ENCODE data around the gene SH3GL3.

The SH3GL3 gene

DNA sequence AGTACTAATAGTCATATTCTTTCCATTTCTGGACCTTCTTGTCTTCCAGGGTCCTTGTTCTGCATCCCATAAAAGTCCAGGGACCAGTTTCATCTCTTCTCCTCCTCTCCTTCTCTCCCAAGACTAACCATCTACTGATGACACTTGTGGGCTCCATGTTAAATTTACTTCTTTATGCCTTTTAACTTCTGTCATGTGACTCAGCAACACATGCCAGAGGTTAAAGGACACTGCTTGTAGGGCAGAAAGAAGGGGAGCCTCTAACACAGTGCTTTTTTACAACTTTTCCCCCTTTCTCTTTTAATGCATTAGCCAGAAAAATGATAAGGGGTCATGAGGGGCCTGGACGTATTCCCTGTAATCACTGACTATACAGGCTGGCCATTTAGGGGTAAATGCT, 10.0 kb downstream of the SH3GL3 start (continued):
- TF ChIP-seq REST (tag by site-specific recombination; IDR thresholded peaks at IDR 0.05), result no peak

DNA sequence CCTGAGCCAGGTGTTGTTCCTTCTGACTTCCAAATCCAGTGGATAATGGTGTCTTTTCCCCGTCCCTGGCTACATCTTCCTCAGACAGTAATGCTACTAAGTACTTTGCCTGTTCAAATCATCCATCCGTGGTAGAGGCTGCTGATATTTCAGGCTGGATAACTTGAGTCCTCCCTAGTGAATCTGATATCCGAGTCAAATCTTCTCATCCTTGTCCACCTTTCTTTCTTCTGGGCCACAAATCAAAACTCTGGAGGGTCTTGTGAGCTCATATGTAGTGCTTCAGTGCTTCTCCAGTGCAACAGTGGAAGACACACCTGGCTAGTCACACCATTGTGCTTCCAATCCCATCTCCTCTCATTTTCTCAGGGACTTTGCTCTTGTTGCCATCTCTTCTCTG, 11.2 kb downstream of the SH3GL3 start:
- Histone ChIP-seq H3K27ac (ENCODE audit: extremely low read depth, low read depth, low read length) (no peak overlapping the region), H3K4me3 (ENCODE audit: low read depth, low read length) (no peak overlapping the region), H3K36me3 (ENCODE audit: control insufficient read depth in 2 of 2, insufficient read depth in 1 of 2, low read length in 2 of 2) (no peaks in the 10 kb centered on the region), H3K4me1 (ENCODE audit: control insufficient read depth, insufficient read depth, low read length) (peaks cover 7% of the 10 kb centered on the region), H3K9me3 (ENCODE audit: control insufficient read depth, insufficient read depth, low read depth, low read length) (no peaks in the 10 kb centered on the region)
- TF ChIP-seq ZNF121 (tag by site-specific recombination; IDR thresholded peaks at IDR 0.05) (no peak), ZNF138 (tag by site-specific recombination; IDR thresholded peaks at IDR 0.05; ENCODE audit: borderline replicate concordance) (no peak)
- ChIA-PET CTCF (interaction anchor here (1.2 to 1.8 kb wide), 2 partner anchors 12 to 20 kb away, joined by 5 to 12 read pairs; partner anchors contain the start of gene SH3GL3), POLR2A (no interaction called here)

DNA sequence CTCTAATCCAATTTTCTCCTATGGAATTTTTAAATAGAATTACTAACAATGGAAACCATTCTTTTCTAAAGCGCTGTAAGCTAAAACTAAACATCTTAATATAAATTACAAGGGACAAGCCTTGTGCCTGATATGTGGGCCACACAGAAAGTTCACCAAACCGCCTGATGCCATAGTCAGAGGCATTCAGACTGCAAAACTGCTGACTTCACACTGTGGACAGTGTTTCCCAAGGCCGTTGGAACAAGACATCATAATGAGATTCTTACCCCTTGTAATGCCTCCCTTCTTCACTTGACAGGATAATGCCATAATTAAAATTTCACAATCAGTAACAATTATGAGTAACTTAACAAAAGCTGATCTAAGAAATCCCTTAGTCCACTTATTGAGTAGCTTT, 14.9 kb downstream of the SH3GL3 start:
- Histone ChIP-seq H3K9me3 (ENCODE audit: control insufficient read depth, insufficient read depth, low read depth, low read length) (no peaks in the 10 kb centered on the region; the same call in 1 of the 2 replicates), H3K4me1 (ENCODE audit: control insufficient read depth, insufficient read depth, low read length) (peaks cover 5% of the 10 kb centered on the region), H3K36me3 (ENCODE audit: control insufficient read depth in 2 of 2, insufficient read depth in 1 of 2, low read length in 2 of 2) (no peaks in the 10 kb centered on the region), H3K27ac (ENCODE audit: extremely low read depth, low read depth, low read length) (no peak overlapping the region), H3K4me3 (ENCODE audit: low read depth, low read length) (no peak overlapping the region)
- ChIA-PET POLR2A (no interaction called here), CTCF (interaction anchor here (1.3 kb wide), 1 partner anchor 26 kb away, joined by 3 read pairs; no protein-coding TSS in a partner anchor)
- no peak for TF ChIP-seq KLF10 (tag by site-specific recombination; IDR thresholded peaks at IDR 0.05)
- TF ChIP-seq ZSCAN5A (tag by site-specific recombination; IDR thresholded peaks at IDR 0.05), result no peak
- TF ChIP-seq ZFP3 (tag by site-specific recombination; IDR thresholded peaks at IDR 0.05; ENCODE audit: low read depth), result no peak
- no peak for TF ChIP-seq ZNF404 (tag by site-specific recombination; IDR thresholded peaks at IDR 0.05)
- no peak for TF ChIP-seq KLF8 (tag by site-specific recombination; IDR thresholded peaks at IDR 0.05)
- TF ChIP-seq, protein P1, sequence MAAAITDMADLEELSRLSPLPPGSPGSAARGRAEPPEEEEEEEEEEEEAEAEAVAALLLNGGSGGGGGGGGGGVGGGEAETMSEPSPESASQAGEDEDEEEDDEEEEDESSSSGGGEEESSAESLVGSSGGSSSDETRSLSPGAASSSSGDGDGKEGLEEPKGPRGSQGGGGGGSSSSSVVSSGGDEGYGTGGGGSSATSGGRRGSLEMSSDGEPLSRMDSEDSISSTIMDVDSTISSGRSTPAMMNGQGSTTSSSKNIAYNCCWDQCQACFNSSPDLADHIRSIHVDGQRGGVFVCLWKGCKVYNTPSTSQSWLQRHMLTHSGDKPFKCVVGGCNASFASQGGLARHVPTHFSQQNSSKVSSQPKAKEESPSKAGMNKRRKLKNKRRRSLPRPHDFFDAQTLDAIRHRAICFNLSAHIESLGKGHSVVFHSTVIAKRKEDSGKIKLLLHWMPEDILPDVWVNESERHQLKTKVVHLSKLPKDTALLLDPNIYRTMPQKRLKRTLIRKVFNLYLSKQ (tag by site-specific recombination; IDR thresholded peaks at IDR 0.05; ENCODE audit: borderline replicate concordance), result no peak
- no peak for TF ChIP-seq ZNF133 (tag by site-specific recombination; IDR thresholded peaks at IDR 0.05)
- TF ChIP-seq ZNF585B (tag by site-specific recombination; IDR thresholded peaks at IDR 0.05), result no peak
- no peak for TF ChIP-seq KLF7 (tag by site-specific recombination; IDR thresholded peaks at IDR 0.05; ENCODE audit: borderline replicate concordance)
- no peak for TF ChIP-seq ZNF239 (tag by site-specific recombination; IDR thresholded peaks at IDR 0.05)
- no peak for TF ChIP-seq ZBTB11 (tag by site-specific recombination; conservative IDR thresholded peaks at IDR 0.05; ENCODE audit: low read depth)
- no peak for TF ChIP-seq ZNF555 (tag by site-specific recombination; conservative IDR thresholded peaks at IDR 0.05)
- no peak for TF ChIP-seq REST (tag by site-specific recombination; IDR thresholded peaks at IDR 0.05)
- TF ChIP-seq ZNF580 (tag by site-specific recombination; IDR thresholded peaks at IDR 0.05), result no peak
- TF ChIP-seq ZNF549 (tag by site-specific recombination; IDR thresholded peaks at IDR 0.05), result no peak
- no peak for TF ChIP-seq ZNF274 (IDR thresholded peaks at IDR 0.05; ENCODE audit: low read length)
- no peak for TF ChIP-seq ZNF274 (tag by site-specific recombination; IDR thresholded peaks at IDR 0.05; ENCODE audit: borderline replicate concordance)
